ENCODE measurements around the gene BTG1. TPM values are rescaled to one million over a fixed set of nuclear protein-coding genes. Genes with fewer than 3 reads are reported as not detected.
"Not testable (repeated sequence)": the region's sequence is repeated elsewhere in the genome, so short reads cannot be mapped to it uniquely, and the experiment has no call there.

BTG1 gene
- total RNA-seq, 1 experiment from 2014 or later = 26.7 TPM

DNA sequence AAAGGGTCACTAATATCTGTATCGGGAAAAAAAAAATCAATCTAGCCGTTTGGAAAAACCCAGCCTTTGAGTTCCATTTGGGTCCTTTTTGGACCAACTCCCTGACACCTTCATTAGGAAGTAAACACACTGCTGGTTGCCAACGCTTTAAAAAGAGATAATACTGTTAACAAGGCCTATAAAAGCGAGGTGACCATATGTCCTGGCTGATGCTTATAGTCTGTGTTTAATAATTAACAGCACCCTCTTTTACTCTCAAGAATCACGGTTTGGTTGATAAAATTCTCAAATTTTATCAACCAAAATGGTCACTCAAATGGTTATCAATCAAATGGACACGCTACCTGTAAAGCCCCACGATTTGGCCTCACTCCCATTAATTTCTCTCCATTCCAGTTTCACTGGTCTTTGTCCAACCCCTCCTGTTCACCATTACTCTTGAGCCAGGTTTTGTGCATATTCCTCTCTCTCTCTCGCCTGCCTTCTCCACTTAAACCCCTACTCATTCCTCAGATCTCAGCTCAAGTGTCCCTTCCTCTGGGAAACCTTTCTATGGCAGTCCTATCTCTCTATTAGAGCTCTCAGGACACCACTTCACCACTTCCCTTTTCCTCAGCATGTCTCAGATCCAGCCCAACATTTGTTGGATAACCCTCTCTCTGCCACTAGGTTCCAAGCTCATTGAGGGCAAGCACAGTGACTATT is 9.5 kb downstream of the BTG1 start:
- H3K27ac Mint-ChIP-seq = peak overlapping the region; percentile 69
- no peak overlapping the region; the same call in 1 of the 2 replicates for H3K4me3 Mint-ChIP-seq
- DNase-seq (ENCODE audit: low spot score) (no peak), ATAC-seq (0 out of 2 replicates have a peak, but pooled peaks have one; percentile 17)
- H3K27me3 Mint-ChIP-seq (ENCODE audit: low read depth) = no peaks in the 10 kb centered on the region
- H3K36me3 Mint-ChIP-seq = peaks cover 6% of the 10 kb centered on the region; the same call in 1 of the 2 replicates
- H3K9me3 Mint-ChIP-seq = no peaks in the 10 kb centered on the region
- ChIA-PET POLR2A (interaction anchor here (0.6 to 7.8 kb wide), 2 partner anchors 9 kb away, joined by 5 to 67 read pairs; partner anchors contain the start of gene BTG1), CTCF (interaction anchor here (1.7 kb wide), 1 partner anchor 10 kb away, joined by 5 read pairs; the partner anchor contains the start of gene BTG1)
- TF ChIP-seq, protein P1, sequence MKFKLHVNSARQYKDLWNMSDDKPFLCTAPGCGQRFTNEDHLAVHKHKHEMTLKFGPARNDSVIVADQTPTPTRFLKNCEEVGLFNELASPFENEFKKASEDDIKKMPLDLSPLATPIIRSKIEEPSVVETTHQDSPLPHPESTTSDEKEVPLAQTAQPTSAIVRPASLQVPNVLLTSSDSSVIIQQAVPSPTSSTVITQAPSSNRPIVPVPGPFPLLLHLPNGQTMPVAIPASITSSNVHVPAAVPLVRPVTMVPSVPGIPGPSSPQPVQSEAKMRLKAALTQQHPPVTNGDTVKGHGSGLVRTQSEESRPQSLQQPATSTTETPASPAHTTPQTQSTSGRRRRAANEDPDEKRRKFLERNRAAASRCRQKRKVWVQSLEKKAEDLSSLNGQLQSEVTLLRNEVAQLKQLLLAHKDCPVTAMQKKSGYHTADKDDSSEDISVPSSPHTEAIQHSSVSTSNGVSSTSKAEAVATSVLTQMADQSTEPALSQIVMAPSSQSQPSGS (CRISPR knock-in tag; IDR thresholded peaks at IDR 0.05; ENCODE audit: borderline replicate concordance, low read depth) = no peak
- TF ChIP-seq, protein P2, sequence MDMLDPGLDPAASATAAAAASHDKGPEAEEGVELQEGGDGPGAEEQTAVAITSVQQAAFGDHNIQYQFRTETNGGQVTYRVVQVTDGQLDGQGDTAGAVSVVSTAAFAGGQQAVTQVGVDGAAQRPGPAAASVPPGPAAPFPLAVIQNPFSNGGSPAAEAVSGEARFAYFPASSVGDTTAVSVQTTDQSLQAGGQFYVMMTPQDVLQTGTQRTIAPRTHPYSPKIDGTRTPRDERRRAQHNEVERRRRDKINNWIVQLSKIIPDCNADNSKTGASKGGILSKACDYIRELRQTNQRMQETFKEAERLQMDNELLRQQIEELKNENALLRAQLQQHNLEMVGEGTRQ (CRISPR knock-in tag; IDR thresholded peaks at IDR 0.05) = no peak
- TF ChIP-seq TEAD1 (CRISPR knock-in tag; IDR thresholded peaks at IDR 0.05) (no peak), GTF2I (CRISPR knock-in tag; conservative IDR thresholded peaks at IDR 0.05) (no peak)
- TF ChIP-seq, protein P3, sequence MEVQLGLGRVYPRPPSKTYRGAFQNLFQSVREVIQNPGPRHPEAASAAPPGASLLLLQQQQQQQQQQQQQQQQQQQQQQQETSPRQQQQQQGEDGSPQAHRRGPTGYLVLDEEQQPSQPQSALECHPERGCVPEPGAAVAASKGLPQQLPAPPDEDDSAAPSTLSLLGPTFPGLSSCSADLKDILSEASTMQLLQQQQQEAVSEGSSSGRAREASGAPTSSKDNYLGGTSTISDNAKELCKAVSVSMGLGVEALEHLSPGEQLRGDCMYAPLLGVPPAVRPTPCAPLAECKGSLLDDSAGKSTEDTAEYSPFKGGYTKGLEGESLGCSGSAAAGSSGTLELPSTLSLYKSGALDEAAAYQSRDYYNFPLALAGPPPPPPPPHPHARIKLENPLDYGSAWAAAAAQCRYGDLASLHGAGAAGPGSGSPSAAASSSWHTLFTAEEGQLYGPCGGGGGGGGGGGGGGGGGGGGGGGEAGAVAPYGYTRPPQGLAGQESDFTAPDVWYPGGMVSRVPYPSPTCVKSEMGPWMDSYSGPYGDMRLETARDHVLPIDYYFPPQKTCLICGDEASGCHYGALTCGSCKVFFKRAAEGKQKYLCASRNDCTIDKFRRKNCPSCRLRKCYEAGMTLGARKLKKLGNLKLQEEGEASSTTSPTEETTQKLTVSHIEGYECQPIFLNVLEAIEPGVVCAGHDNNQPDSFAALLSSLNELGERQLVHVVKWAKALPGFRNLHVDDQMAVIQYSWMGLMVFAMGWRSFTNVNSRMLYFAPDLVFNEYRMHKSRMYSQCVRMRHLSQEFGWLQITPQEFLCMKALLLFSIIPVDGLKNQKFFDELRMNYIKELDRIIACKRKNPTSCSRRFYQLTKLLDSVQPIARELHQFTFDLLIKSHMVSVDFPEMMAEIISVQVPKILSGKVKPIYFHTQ (CRISPR knock-in tag; IDR thresholded peaks at IDR 0.05) = no peak
- peaks cover 89% of the 10 kb centered on the region for H3K4me1 Mint-ChIP-seq

DNA sequence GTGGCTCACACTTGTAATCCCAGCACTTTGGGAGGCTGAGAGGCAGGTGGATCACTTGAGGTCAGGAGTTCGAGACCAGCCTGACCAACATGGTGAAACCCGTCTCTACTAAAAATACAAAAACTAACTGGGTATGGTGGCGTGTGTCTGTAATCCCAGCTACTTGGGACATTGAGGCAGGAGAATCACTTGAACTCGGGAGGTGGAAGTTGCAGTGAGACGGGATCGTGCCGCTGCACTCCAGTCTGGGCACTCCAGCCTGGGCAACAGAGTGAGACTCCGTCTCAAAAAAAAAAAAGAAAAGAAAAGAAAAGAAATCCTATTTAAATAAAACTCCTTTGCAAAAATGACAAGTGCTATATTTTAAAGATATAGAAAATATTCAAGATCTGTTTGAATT is 10.1 kb downstream of the BTG1 start:
- H3K4me1 Mint-ChIP-seq = peaks cover 88% of the 10 kb centered on the region
- H3K9me3 Mint-ChIP-seq; H3K27ac Mint-ChIP-seq; H3K27me3 Mint-ChIP-seq (ENCODE audit: low read depth); H3K4me3 Mint-ChIP-seq; H3K36me3 Mint-ChIP-seq; CTCF ChIA-PET; ATAC-seq; DNase-seq (ENCODE audit: low spot score): not testable (repeated sequence)
- POLR2A ChIA-PET = interaction anchor here (0.6 to 7.8 kb wide), 3 partner anchors 8 to 754 kb away, joined by 4 to 67 read pairs (median 5); partner anchors contain the start of gene BTG1
- 0 out of 2 replicates have a peak, but pooled peaks have one; percentile 3 for TF ChIP-seq ZNF121 (CRISPR knock-in tag; IDR thresholded peaks at IDR 0.05)

- ATAC-seq (no peak), DNase-seq (ENCODE audit: low spot score) (no peak)
- Mint-ChIP-seq H3K4me1 (peaks cover 82% of the 10 kb centered on the region), H3K27me3 (ENCODE audit: low read depth) (no peaks in the 10 kb centered on the region), H3K36me3 (peaks cover 4% of the 10 kb centered on the region; the same call in 1 of the 2 replicates), H3K9me3 (no peaks in the 10 kb centered on the region), H3K4me3 (no peak overlapping the region), H3K27ac (0 out of 2 replicates have a peak overlapping the region, but pooled peaks have one; percentile 43)
- CTCF ChIA-PET = interaction anchor here (0.7 kb wide), 1 partner anchor 753 kb away, joined by 3 read pairs; no protein-coding TSS in a partner anchor
- POLR2A ChIA-PET = interaction anchor here (0.7 to 7.8 kb wide), 2 partner anchors 10 to 754 kb away, joined by 4 to 67 read pairs; partner anchors contain the start of gene BTG1
- TF ChIP-seq, protein P4, sequence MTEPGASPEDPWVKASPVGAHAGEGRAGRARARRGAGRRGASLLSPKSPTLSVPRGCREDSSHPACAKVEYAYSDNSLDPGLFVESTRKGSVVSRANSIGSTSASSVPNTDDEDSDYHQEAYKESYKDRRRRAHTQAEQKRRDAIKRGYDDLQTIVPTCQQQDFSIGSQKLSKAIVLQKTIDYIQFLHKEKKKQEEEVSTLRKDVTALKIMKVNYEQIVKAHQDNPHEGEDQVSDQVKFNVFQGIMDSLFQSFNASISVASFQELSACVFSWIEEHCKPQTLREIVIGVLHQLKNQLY (CRISPR knock-in tag; IDR thresholded peaks at IDR 0.05) = no peak
- TF ChIP-seq E2F5 (CRISPR knock-in tag; IDR thresholded peaks at IDR 0.05) (no peak), ZMAT4 (CRISPR knock-in tag; IDR thresholded peaks at IDR 0.05) (no peak), AFF4 (CRISPR knock-in tag; IDR thresholded peaks at IDR 0.05; ENCODE audit: borderline replicate concordance) (no peak), TEAD1 (CRISPR knock-in tag; IDR thresholded peaks at IDR 0.05) (no peak), E2F4 (CRISPR knock-in tag; IDR thresholded peaks at IDR 0.05; ENCODE audit: borderline replicate concordance, low read depth) (no peak), ZNF317 (CRISPR knock-in tag; IDR thresholded peaks at IDR 0.05; ENCODE audit: borderline replicate concordance, low read depth) (no peak)
- TF ChIP-seq, protein P5, sequence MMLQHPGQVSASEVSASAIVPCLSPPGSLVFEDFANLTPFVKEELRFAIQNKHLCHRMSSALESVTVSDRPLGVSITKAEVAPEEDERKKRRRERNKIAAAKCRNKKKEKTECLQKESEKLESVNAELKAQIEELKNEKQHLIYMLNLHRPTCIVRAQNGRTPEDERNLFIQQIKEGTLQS (CRISPR knock-in tag; conservative IDR thresholded peaks at IDR 0.05) = no peak
These were observed 10.9 kb downstream of the BTG1 start for GRCh38 chr12:92134638-92135274.
